ENCODE measurements around the gene BACH2.

DNA sequence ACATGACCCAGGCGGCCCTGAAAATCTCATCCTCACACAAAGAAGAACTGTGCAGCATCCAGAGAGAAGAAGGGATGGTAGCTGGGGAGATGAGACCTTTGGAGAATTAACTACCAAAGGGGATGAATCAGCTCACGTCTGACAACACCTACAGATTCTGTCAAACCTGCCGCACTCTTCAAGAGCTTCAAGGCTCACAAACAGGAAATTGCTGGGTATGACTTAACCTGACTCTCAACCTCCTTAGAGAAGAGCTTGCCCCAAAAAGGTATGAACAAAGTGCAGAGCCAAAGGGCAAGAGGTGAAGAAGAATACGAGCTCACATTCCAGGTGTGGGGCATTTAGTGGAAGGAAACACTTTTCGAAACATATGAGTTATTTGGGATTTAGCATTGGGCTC lies 139.8 kb downstream of the BACH2 start:
- TF ChIP-seq POLR2A (IDR thresholded peaks at IDR 0.05) (no peak), EP300 (IDR thresholded peaks at IDR 0.05) (no peak), POLR2AphosphoS5 (IDR thresholded peaks at IDR 0.05) (no peak)
- TF ChIP-seq, protein P1, sequence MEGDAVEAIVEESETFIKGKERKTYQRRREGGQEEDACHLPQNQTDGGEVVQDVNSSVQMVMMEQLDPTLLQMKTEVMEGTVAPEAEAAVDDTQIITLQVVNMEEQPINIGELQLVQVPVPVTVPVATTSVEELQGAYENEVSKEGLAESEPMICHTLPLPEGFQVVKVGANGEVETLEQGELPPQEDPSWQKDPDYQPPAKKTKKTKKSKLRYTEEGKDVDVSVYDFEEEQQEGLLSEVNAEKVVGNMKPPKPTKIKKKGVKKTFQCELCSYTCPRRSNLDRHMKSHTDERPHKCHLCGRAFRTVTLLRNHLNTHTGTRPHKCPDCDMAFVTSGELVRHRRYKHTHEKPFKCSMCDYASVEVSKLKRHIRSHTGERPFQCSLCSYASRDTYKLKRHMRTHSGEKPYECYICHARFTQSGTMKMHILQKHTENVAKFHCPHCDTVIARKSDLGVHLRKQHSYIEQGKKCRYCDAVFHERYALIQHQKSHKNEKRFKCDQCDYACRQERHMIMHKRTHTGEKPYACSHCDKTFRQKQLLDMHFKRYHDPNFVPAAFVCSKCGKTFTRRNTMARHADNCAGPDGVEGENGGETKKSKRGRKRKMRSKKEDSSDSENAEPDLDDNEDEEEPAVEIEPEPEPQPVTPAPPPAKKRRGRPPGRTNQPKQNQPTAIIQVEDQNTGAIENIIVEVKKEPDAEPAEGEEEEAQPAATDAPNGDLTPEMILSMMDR (IDR thresholded peaks at IDR 0.05), result no peak

Data from upper lobe of left lung (tissue), 4 donors.